ENCODE measurements around the gene SPP1.

DNA sequence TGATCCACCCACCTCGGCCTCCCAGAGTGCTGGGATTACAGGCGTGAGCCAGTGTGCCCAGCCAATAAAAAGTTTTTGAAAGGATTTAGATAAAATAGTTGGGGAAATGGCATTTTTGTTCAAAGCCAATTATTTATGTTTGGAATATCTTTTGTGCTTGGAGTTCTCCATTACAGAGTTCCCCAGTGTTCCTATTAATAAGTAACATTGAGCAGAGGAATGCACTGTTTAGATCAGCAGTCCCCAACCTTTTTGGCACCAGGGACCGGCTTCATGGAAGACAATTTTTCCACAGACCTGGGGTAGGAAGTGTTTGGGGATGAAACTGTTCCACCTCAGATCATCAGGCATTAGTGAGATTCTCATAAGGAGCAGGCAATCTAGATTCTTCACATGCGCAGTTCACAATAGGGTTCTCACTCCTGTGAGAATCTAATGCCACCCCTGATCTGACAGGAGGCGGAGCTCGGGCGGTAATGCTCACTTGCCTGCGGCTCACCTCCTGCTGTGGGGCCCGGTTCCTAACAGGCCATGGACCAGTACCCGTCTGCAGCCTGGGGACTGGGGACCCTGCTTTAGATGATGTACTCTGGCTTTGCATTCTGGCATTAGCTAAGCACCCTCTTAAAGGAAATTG, 40.3 kb downstream of the SPP1 start:
- TF ChIP-seq POLR2AphosphoS5 (IDR thresholded peaks at IDR 0.05; ENCODE audit: borderline replicate concordance, low read depth, low read length), result no peak
- TF ChIP-seq EZH2 (IDR thresholded peaks at IDR 0.05), result no peak

All from SK-N-MC (cell line).